Osteoblast (primary cell): ENCODE measurements around the gene NAALAD2. TPM values are rescaled to one million over a fixed set of nuclear protein-coding genes. Genes with fewer than 3 reads are reported as not detected.
A peak's percentile ranks its signal among the peaks of the same experiment; 100 is the strongest.

Experiments
- DNase-seq: peaks from one replicate; pipeline ENCODE4 v3.0.0; 2011; ENCODE audit warnings: low spot score, mixed read lengths; ENCODE audit not compliant: insufficient read length; ENCODE audit errors: missing footprints
- H2AFZ ChIP-seq: 2 replicates; pipeline ENCODE4 v1.6.0; 2011; ENCODE audit warnings: mild to moderate bottlenecking, low read length
- H3K27ac ChIP-seq: 2 replicates; pipeline ENCODE4 v1.5.1; 2011; ENCODE audit warnings: mild to moderate bottlenecking, low read depth, low read length, moderate library complexity
- H3K27me3 ChIP-seq: 2 replicates; pipeline ENCODE4 v1.6.0; 2012; ENCODE audit warnings: mild to moderate bottlenecking, control low read depth, inconsistent platforms, low read length, moderate library complexity; ENCODE audit not compliant: insufficient read depth
- H3K36me3 ChIP-seq: 2 replicates; pipeline ENCODE4 v1.5.1; 2011; ENCODE audit warnings: mild to moderate bottlenecking, low read length, control low read depth, moderate library complexity; ENCODE audit not compliant: insufficient read depth
- H3K4me1 ChIP-seq: 2 replicates; pipeline ENCODE4 v1.5.1; 2011; ENCODE audit warnings: mild to moderate bottlenecking, low read length, control low read depth, moderate library complexity; ENCODE audit not compliant: insufficient read depth
- H3K4me2 ChIP-seq: 2 replicates; pipeline ENCODE4 v1.6.0; 2011; ENCODE audit warnings: mild to moderate bottlenecking, low read length; ENCODE audit not compliant: insufficient read depth
- H3K4me3 ChIP-seq: fragments of 200-600 bp; sonication (generic); 3 replicates; pipeline ENCODE4 v1.5.1; 2012; ENCODE audit warnings: mild to moderate bottlenecking, low read length, inconsistent platforms; ENCODE audit not compliant: insufficient read depth
- H3K79me2 ChIP-seq: 2 replicates; pipeline ENCODE4 v1.6.0; 2012; ENCODE audit warnings: mild to moderate bottlenecking, low read length, control low read depth, inconsistent platforms; ENCODE audit not compliant: insufficient read depth
- H3K9me3 ChIP-seq: 2 replicates; pipeline ENCODE4 v1.5.1; 2011; ENCODE audit warnings: low read depth, low read length, control low read depth
- H4K20me1 ChIP-seq: 2 replicates; pipeline ENCODE4 v1.6.0; 2012; ENCODE audit warnings: mild to moderate bottlenecking, low read length, control low read depth; ENCODE audit not compliant: insufficient read depth
- CTCF ChIP-seq: IDR thresholded peaks from 2 replicates; pipeline ENCODE4 v1.5.1; 2011; ENCODE audit warnings: mild to moderate bottlenecking, low read depth, low read length, moderate library complexity; ENCODE audit errors: extremely low read depth
- total RNA-seq: library from RNA; depleted of rRNA; stranded (reverse); fragments of >200 nt; gene quantifications from 2 replicates; pipeline ENCODE4 v1.2.3, GENCODE V29; 2012

Gene NAALAD2
- total RNA-seq, 1 donor = 1.8 TPM

GRCh38 chr11:90113541-90113940 is 20.9 kb upstream of the NAALAD2 start:
- Histone ChIP-seq H3K27me3 (no peaks in the 10 kb centered on the region), H3K4me1 (no peaks in the 10 kb centered on the region), H3K9me3 (no peaks in the 10 kb centered on the region), H3K4me2 (no peak overlapping the region), H3K27ac (no peak overlapping the region), H3K36me3 (no peaks in the 10 kb centered on the region), H3K79me2 (no peaks in the 10 kb centered on the region), H3K4me3 (no peak overlapping the region), H4K20me1 (no peaks in the 10 kb centered on the region), H2AFZ (no peak overlapping the region)
- DNase-seq = no peak
- TF ChIP-seq CTCF = peak; percentile 33

GRCh38 chr11:90120191-90120590 is 14.3 kb upstream of the NAALAD2 start:
- no peak overlapping the region for H3K4me3 ChIP-seq
- H3K9me3 ChIP-seq = no peaks in the 10 kb centered on the region
- H3K4me1 ChIP-seq = no peaks in the 10 kb centered on the region
- no peak overlapping the region for H2AFZ ChIP-seq
- no peaks in the 10 kb centered on the region for H3K79me2 ChIP-seq
- no peak for TF ChIP-seq CTCF
- H4K20me1 ChIP-seq = no peaks in the 10 kb centered on the region
- H3K4me2 ChIP-seq = no peak overlapping the region
- no peak overlapping the region for H3K27ac ChIP-seq
- no peak for DNase-seq
- no peaks in the 10 kb centered on the region for H3K27me3 ChIP-seq
- no peaks in the 10 kb centered on the region for H3K36me3 ChIP-seq

GRCh38 chr11:90124371-90124770 is 10.1 kb upstream of the NAALAD2 start:
- H3K79me2 ChIP-seq = no peaks in the 10 kb centered on the region
- H3K36me3 ChIP-seq = no peaks in the 10 kb centered on the region
- H3K9me3 ChIP-seq = no peaks in the 10 kb centered on the region
- no peak overlapping the region for H3K4me3 ChIP-seq
- H3K4me1 ChIP-seq = no peaks in the 10 kb centered on the region
- no peaks in the 10 kb centered on the region for H4K20me1 ChIP-seq
- no peaks in the 10 kb centered on the region for H3K27me3 ChIP-seq
- TF ChIP-seq CTCF = no peak
- no peak overlapping the region for H2AFZ ChIP-seq
- DNase-seq = no peak
- no peak overlapping the region for H3K4me2 ChIP-seq
- no peak overlapping the region for H3K27ac ChIP-seq

GRCh38 chr11:90124946-90125345 is 9.5 kb upstream of the NAALAD2 start:
- H3K9me3 ChIP-seq = no peaks in the 10 kb centered on the region
- no peak for DNase-seq
- no peaks in the 10 kb centered on the region for H3K79me2 ChIP-seq
- no peak overlapping the region for H3K27ac ChIP-seq
- no peaks in the 10 kb centered on the region for H4K20me1 ChIP-seq
- H3K4me3 ChIP-seq = no peak overlapping the region
- H2AFZ ChIP-seq = no peak overlapping the region
- no peak for TF ChIP-seq CTCF
- no peaks in the 10 kb centered on the region for H3K36me3 ChIP-seq
- no peaks in the 10 kb centered on the region for H3K27me3 ChIP-seq
- H3K4me1 ChIP-seq = no peaks in the 10 kb centered on the region
- no peak overlapping the region for H3K4me2 ChIP-seq
